H9 (cell line): Measurements from ENCODE around the gene ZGRF1. TPM values are rescaled to one million over a fixed set of nuclear protein-coding genes. Genes with fewer than 3 reads are reported as not detected.
"Not testable (repeated sequence)": the region's sequence is repeated elsewhere in the genome, so short reads cannot be mapped to it uniquely, and the experiment has no call there.

Source experiments
- DNase-seq: peaks from one replicate; pipeline ENCODE4 v3.0.0-alpha.2; 2017
- H2AFZ ChIP-seq: one replicate; pipeline ENCODE4 v1.6.1; 2013; ENCODE audit warnings: mild to moderate bottlenecking, low read length, control low read depth, moderate library complexity
- H2AK5ac ChIP-seq: 2 replicates; pipeline ENCODE4 v1.6.1; 2013; ENCODE audit warnings: low read length, control low read depth, mixed read lengths; ENCODE audit not compliant: insufficient read length
- H2BK120ac ChIP-seq: one replicate; pipeline ENCODE4 v1.6.1; 2013; ENCODE audit warnings: low read depth, mild to moderate bottlenecking, low read length, control low read depth, inconsistent platforms; ENCODE audit not compliant: poor library complexity, severe bottlenecking
- H2BK12ac ChIP-seq: 2 replicates; pipeline ENCODE4 v1.6.1; 2013; ENCODE audit warnings: low read length, control low read depth, mixed read lengths, low read depth; ENCODE audit not compliant: insufficient read length
- H2BK15ac ChIP-seq: 2 replicates; pipeline ENCODE4 v1.6.1; 2013; ENCODE audit warnings: low read depth, low read length, control low read depth
- H2BK20ac ChIP-seq: one replicate; pipeline ENCODE4 v1.6.1; 2013; ENCODE audit warnings: low read depth, mild to moderate bottlenecking, low read length, control low read depth, inconsistent platforms; ENCODE audit not compliant: poor library complexity, severe bottlenecking
- H2BK5ac ChIP-seq: 2 replicates; pipeline ENCODE4 v1.6.1; 2013; ENCODE audit warnings: low read length, control low read depth, mixed read lengths; ENCODE audit not compliant: insufficient read length
- H3K14ac ChIP-seq: 2 replicates; pipeline ENCODE4 v1.6.1; 2013; ENCODE audit warnings: low read length, control low read depth; ENCODE audit not compliant: insufficient read depth
- H3K18ac ChIP-seq: 2 replicates; pipeline ENCODE4 v1.6.1; 2013; ENCODE audit warnings: low read depth, mild to moderate bottlenecking, mixed read lengths, low read length, control low read depth; ENCODE audit not compliant: insufficient read length
- H3K23ac ChIP-seq: 2 replicates; pipeline ENCODE4 v1.6.1; 2013; ENCODE audit warnings: low read length, control low read depth, mixed read lengths, low read depth; ENCODE audit not compliant: insufficient read length
- H3K23me2 ChIP-seq: 2 replicates; pipeline ENCODE4 v1.6.1; 2013; ENCODE audit warnings: low read depth, mild to moderate bottlenecking, mixed read lengths, low read length, control low read depth; ENCODE audit not compliant: insufficient read length, poor library complexity, severe bottlenecking
- H3K27ac ChIP-seq: 2 replicates; pipeline ENCODE4 v1.5.1; 2013; ENCODE audit warnings: low read length, control low read depth, mixed read lengths, low read depth; ENCODE audit not compliant: insufficient read length
- H3K27me3 ChIP-seq: 2 replicates; pipeline ENCODE4 v1.6.1; 2013; ENCODE audit warnings: low read length, control low read depth, inconsistent platforms; ENCODE audit not compliant: insufficient read depth
- H3K4ac ChIP-seq: 2 replicates; pipeline ENCODE4 v1.6.1; 2013; ENCODE audit warnings: low read depth, mild to moderate bottlenecking, control low read depth, inconsistent platforms, low read length, moderate library complexity
- H3K4me1 ChIP-seq: 2 replicates; pipeline ENCODE4 v1.6.1; 2013; ENCODE audit warnings: low read length, control low read depth, inconsistent platforms; ENCODE audit not compliant: insufficient read depth
- H3K4me2 ChIP-seq: 2 replicates; pipeline ENCODE4 v1.6.1; 2013; ENCODE audit warnings: low read length, control low read depth, mixed read lengths; ENCODE audit not compliant: insufficient read length, insufficient read depth
- H3K56ac ChIP-seq: 2 replicates; pipeline ENCODE4 v1.6.1; 2013; ENCODE audit warnings: low read depth, mild to moderate bottlenecking, mixed read lengths, low read length, control low read depth; ENCODE audit not compliant: insufficient read length
- H3K79me1 ChIP-seq: 2 replicates; pipeline ENCODE4 v1.6.1; 2013; ENCODE audit warnings: low read depth, mild to moderate bottlenecking, moderate library complexity, low read length, control low read depth, inconsistent platforms; ENCODE audit not compliant: insufficient read depth, poor library complexity, severe bottlenecking
- H3K79me2 ChIP-seq: 2 replicates; pipeline ENCODE4 v1.6.1; 2013; ENCODE audit warnings: low read length, control low read depth, inconsistent platforms; ENCODE audit not compliant: insufficient read depth
- H3K9ac ChIP-seq: 2 replicates; pipeline ENCODE4 v1.6.1; 2013; ENCODE audit warnings: low read length, control low read depth, mixed read lengths; ENCODE audit not compliant: insufficient read length; ENCODE audit errors: extremely low read depth
- H3K9me3 ChIP-seq: one replicate; pipeline ENCODE4 v1.6.1; 2013; ENCODE audit warnings: low read depth, low read length, inconsistent platforms; ENCODE audit not compliant: control insufficient read depth
- H3T11ph ChIP-seq: one replicate; pipeline ENCODE4 v1.6.1; 2013; ENCODE audit warnings: mild to moderate bottlenecking, low read length, control low read depth, inconsistent platforms
- H4K20me1 ChIP-seq: one replicate; pipeline ENCODE4 v1.6.1; 2013; ENCODE audit not compliant: control insufficient read depth, insufficient read length, insufficient read depth
- H4K5ac ChIP-seq: 2 replicates; pipeline ENCODE4 v1.6.1; 2013; ENCODE audit warnings: low read depth, mild to moderate bottlenecking, mixed read lengths, low read length, control low read depth; ENCODE audit not compliant: insufficient read length
- H4K8ac ChIP-seq: replicated peaks from 2 replicates; pipeline ENCODE4 v1.6.1; 2013; ENCODE audit warnings: low read length, control low read depth, mixed read lengths, low read depth; ENCODE audit not compliant: insufficient read length
- H4K91ac ChIP-seq: 2 replicates; pipeline ENCODE4 v1.6.1; 2013; ENCODE audit warnings: low read depth, mild to moderate bottlenecking, moderate library complexity, mixed read lengths, low read length, control low read depth; ENCODE audit not compliant: insufficient read length
- H3K27ac Mint-ChIP-seq, 3 experiments: 2 replicates in 2 of 3; 3 replicates in 1 of 3; pipeline ENCODE4 v1.8.0; 2020 to 2021; ENCODE audit warnings: mixed read lengths in 3 of 3, mild to moderate bottlenecking in 1 of 3, moderate library complexity in 1 of 3
- H3K27me3 Mint-ChIP-seq: 2 replicates; pipeline ENCODE4 v1.8.0; 2021; ENCODE audit warnings: low read depth, mild to moderate bottlenecking, moderate library complexity, mixed read lengths
- H3K36me3 Mint-ChIP-seq, 3 experiments: 2 replicates in 2 of 3; 3 replicates in 1 of 3; pipeline ENCODE4 v1.8.0; 2020 to 2021; ENCODE audit warnings: low read depth in 3 of 3, mixed read lengths in 3 of 3; ENCODE audit not compliant: insufficient read depth in 1 of 3
- H3K4me1 Mint-ChIP-seq, 2 experiments: 2 replicates each; pipeline ENCODE4 v1.8.0; 2020; ENCODE audit warnings: mixed read lengths in 2 of 2
- H3K4me3 Mint-ChIP-seq, 2 experiments: 2 replicates in 1 of 2; 3 replicates in 1 of 2; pipeline ENCODE4 v1.8.0; 2020 to 2021; ENCODE audit warnings: mild to moderate bottlenecking in 2 of 2, mixed read lengths in 2 of 2, moderate library complexity in 1 of 2
- H3K9me3 Mint-ChIP-seq, 2 experiments: 2 replicates in 1 of 2; 3 replicates in 1 of 2; pipeline ENCODE4 v1.8.0; 2020; ENCODE audit warnings: mild to moderate bottlenecking in 2 of 2, mixed read lengths in 2 of 2, moderate library complexity in 1 of 2
- CTCF ChIP-seq: fragments of 200-600 bp; sonication (generic); conservative IDR thresholded peaks from 3 replicates; pipeline ENCODE4 v1.8.0; 2021; ENCODE audit warnings: antibody characterized with exemption, mild to moderate bottlenecking
- WGBS: extraction: QIAGEN DNeasy Blood & Tissue Kit; methylation state at CpG from one replicate; pipeline ENCODE4 v1.1.7; 2013; ENCODE audit warnings: missing lambda C conversion rate, low lambda C conversion rate, mixed read lengths; ENCODE audit not compliant: insufficient read length; ENCODE audit errors: extremely low coverage; 5-methylcytosine and 5-hydroxymethylcytosine counted together
- total RNA-seq: library from RNA; stranded (reverse); gene quantifications from 2 replicates; pipeline ENCODE4 v1.2.1, GENCODE V29; 2021

ZGRF1 gene
- total RNA-seq, 1 experiment from 2014 or later, result 38.3 TPM

DNA sequence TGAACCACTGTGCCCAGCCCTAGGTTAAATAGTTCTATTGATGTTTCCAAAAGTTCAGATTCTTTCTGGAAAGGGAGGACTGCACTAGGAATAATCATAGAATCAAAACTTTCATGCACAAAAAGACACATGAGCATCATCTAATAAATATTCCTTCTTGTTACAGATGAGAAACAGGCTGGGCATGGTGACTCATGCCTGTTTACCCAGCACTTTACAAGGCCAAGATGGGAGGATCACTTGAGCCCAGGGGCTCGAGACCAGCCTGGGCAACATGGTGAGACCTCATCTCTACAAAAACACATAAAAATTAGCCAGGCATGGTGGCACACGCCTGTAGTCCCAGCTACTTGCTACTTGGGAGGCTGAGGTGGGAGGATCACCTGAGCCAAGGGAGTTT lies 27.9 kb upstream of the ZGRF1 start:
- H4K5ac ChIP-seq, result no peak overlapping the region
- no CpG with 5 or more reads among the region's 2 CpGs for WGBS
- H3K14ac ChIP-seq, result no peak overlapping the region
- H2AK5ac ChIP-seq, result no peak overlapping the region
- H3K27ac ChIP-seq, result no peak overlapping the region
- H2BK15ac ChIP-seq, result no peak overlapping the region
- H2BK5ac ChIP-seq, result no peak overlapping the region
- H4K8ac ChIP-seq, result no peak overlapping the region
- no peaks in the 10 kb centered on the region for H3K79me1 ChIP-seq
- H2BK20ac ChIP-seq, result no peak overlapping the region
- H3K18ac ChIP-seq, result no peak overlapping the region
- no peaks in the 10 kb centered on the region for H4K20me1 ChIP-seq
- no peaks in the 10 kb centered on the region for H3K79me2 ChIP-seq
- H2BK120ac ChIP-seq, result no peak overlapping the region
- no peak overlapping the region for H2BK12ac ChIP-seq
- H3K4me3 Mint-ChIP-seq, result no peak overlapping the region
- no peak for TF ChIP-seq CTCF
- no peak overlapping the region for H3K4me2 ChIP-seq
- H3K56ac ChIP-seq, result no peak overlapping the region
- H3K23me2 ChIP-seq, result no peaks in the 10 kb centered on the region
- no peak overlapping the region for H3K4ac ChIP-seq
- H3K9ac ChIP-seq, result no peak overlapping the region
- H3K23ac ChIP-seq, result no peak overlapping the region
- no peak overlapping the region for H2AFZ ChIP-seq
- peak overlapping the region in 1 of 3 experiments; percentile 88; a peak in 2 of 7 replicates for H3K27ac Mint-ChIP-seq
- no peaks in the 10 kb centered on the region; the same call in 1 of the 2 replicates for H3K4me1 ChIP-seq
- no peak for DNase-seq
- no peak overlapping the region for H3T11ph ChIP-seq
- no peaks in the 10 kb centered on the region for H3K27me3 Mint-ChIP-seq
- no peaks in the 10 kb centered on the region; a peak in 1 of 7 replicates for H3K36me3 Mint-ChIP-seq
- no peaks in the 10 kb centered on the region for H3K9me3 Mint-ChIP-seq
- H3K4me1 Mint-ChIP-seq, result peaks cover 9 to 14% of the 10 kb centered on the region in 2 experiments
- H4K91ac ChIP-seq, result no peak overlapping the region
- H3K27me3 ChIP-seq, result no peaks in the 10 kb centered on the region
- no peaks in the 10 kb centered on the region for H3K9me3 ChIP-seq

- H3K9me3 ChIP-seq, H3K9me3 Mint-ChIP-seq, H3K4me3 Mint-ChIP-seq, H3K4me2 ChIP-seq, H4K20me1 ChIP-seq, H3K14ac ChIP-seq, H2BK12ac ChIP-seq, H3K79me2 ChIP-seq, H3K79me1 ChIP-seq, H2BK15ac ChIP-seq, H3K27me3 Mint-ChIP-seq, H2BK120ac ChIP-seq, H3K4me1 ChIP-seq, DNase-seq, H3K27ac ChIP-seq, H2AFZ ChIP-seq, H4K5ac ChIP-seq, H2BK5ac ChIP-seq, H3K9ac ChIP-seq, H3K18ac ChIP-seq, H3K23me2 ChIP-seq, H3K27me3 ChIP-seq, H4K8ac ChIP-seq, H3K4ac ChIP-seq, H2BK20ac ChIP-seq, H3T11ph ChIP-seq, H3K56ac ChIP-seq, H3K23ac ChIP-seq, H2AK5ac ChIP-seq, H4K91ac ChIP-seq: not testable (repeated sequence)
- WGBS, result no CpG with 5 or more reads among the region's 5 CpGs
- peaks cover 8 to 32% (median 29%) of the 10 kb centered on the region in 3 experiments for H3K36me3 Mint-ChIP-seq
- H3K4me1 Mint-ChIP-seq, result peaks cover 43% of the 10 kb centered on the region in 2 experiments
- peak overlapping the region in 2 of 3 experiments; percentile 93 to 99; a peak in 4 of 7 replicates for H3K27ac Mint-ChIP-seq
These were observed 19.4 kb upstream of the ZGRF1 start for GRCh38 chr4:112656115-112656514.
